GM12864 (cell line): ENCODE data around the gene CCL22.

Experiments used
- DNase-seq: peaks from one replicate; pipeline ENCODE4 v3.0.0-alpha.2; 2011; ENCODE audit warnings: low read depth
- H3K4me3 ChIP-seq: 2 replicates; pipeline ENCODE4 v1.5.1; 2011; ENCODE audit warnings: mild to moderate bottlenecking, low read depth, low read length, control low read depth
- CTCF ChIP-seq: IDR thresholded peaks from 2 replicates; pipeline ENCODE4 v1.5.1; 2011; ENCODE audit warnings: low read depth, mild to moderate bottlenecking, moderate library complexity, low read length, control low read depth, inconsistent platforms; ENCODE audit errors: missing control alignments

Gene CCL22

DNA sequence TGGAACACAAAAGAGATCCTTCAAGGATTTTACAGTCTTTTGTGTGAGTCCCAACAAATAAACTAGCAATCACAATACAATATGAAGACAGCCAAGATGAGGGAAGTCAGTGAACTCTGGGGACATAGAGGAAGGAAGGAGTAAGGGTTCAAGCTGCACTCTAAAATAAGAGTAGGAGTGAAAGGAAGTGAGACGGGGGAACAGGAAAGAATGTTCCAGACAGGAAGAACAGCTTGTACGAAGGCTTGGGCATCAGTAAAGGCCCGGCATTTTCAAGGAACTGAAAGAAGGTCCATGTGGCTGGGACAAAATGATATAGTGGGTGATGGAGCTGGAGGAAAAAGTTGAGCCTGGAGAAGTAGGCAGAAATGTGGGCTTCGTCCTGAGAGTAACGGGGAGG is 50.5 kb downstream of the CCL22 start:
- TF ChIP-seq CTCF: no peak
- DNase-seq: no peak
- no peak overlapping the region for H3K4me3 ChIP-seq

GRCh38 chr16:57409870-57410587 is 51.4 kb downstream of the CCL22 start:
- no peak for TF ChIP-seq CTCF
- no peak for DNase-seq
- H3K4me3 ChIP-seq: no peak overlapping the region

- no peak for DNase-seq
- TF ChIP-seq CTCF: no peak
- no peak overlapping the region for H3K4me3 ChIP-seq
Measured at GRCh38 chr16:57411362-57411976, 52.9 kb downstream of the CCL22 start.

- DNase-seq: no peak
- no peak for TF ChIP-seq CTCF
- H3K4me3 ChIP-seq: no peak overlapping the region
Measured at GRCh38 chr16:57412584-57412983, 54.0 kb downstream of the CCL22 start.

DNA sequence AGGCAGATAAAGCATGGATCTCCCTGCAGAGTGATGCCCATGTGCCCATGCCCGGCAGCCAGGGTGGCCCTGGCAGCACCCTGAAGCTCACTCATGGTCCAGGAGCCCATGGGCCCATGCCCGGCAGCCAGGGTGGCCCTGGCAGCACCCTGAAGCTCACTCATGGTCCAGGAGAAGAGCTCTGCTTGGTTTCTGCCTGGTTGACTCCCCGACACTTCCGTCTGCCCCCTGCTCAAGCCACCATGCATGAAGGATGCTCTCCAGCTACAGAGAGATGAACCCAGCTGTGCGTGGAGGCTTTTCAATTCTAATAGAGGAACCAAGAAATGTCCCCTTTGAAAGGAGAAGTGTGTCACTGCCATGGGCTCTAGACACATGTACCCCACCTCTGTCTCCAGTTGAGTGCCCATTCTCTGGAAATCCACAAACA is 54.7 kb downstream of the CCL22 start:
- DNase-seq: peak; percentile 61
- H3K4me3 ChIP-seq: no peak overlapping the region
- no peak for TF ChIP-seq CTCF

DNA sequence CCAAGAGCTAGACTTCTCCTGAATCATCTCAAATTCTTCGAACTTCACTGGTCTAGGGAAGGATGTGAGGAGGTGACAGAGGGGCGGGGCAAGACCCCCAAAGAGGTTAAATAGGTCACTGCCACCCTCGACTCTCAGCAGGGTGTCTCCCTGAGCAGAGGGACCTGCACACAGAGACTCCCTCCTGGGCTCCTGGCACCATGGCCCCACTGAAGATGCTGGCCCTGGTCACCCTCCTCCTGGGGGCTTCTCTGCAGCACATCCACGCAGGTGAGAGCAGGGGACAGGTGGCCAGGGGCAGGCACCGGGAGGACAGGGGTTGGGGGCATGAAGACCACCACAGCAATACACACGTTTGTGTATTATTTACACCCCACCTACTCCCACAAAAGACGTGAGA is 55.1 kb downstream of the CCL22 start:
- TF ChIP-seq CTCF: no peak
- DNase-seq: no peak
- H3K4me3 ChIP-seq: no peak overlapping the region
